ENCODE results near the gene SEL1L. TPM values are rescaled to one million over a fixed set of nuclear protein-coding genes. Genes with fewer than 3 reads are reported as not detected.

The SEL1L gene
- total RNA-seq, 4 donors from 2014 or later = 19.0 to 38.3 (median 28.7) TPM

GRCh38 chr14:81509838-81510452 lies 23.7 kb downstream of the SEL1L start:
- Histone ChIP-seq H3K27ac (no peak overlapping the region), H3K36me3 (peaks cover 0 to 67% (median 0%) of the 10 kb centered on the region in 3 donors), H3K4me3 (no peak overlapping the region), H3K27me3 (no peaks in the 10 kb centered on the region), H3K4me1 (peaks cover 0 to 36% (median 3%) of the 10 kb centered on the region in 3 donors), H3K9me3 (no peaks in the 10 kb centered on the region)
- 46 to 49% methylated on average over 6 of the region's 6 CpGs for WGBS, 2 donors
- intact Hi-C loops (cut with DNase I) = no loop called here
- TF ChIP-seq POLR2A (IDR thresholded peaks at IDR 0.05) = no peak
- TF ChIP-seq CTCF (IDR thresholded peaks at IDR 0.05) = no peak
- DNase-seq = no peak

GRCh38 chr14:81509321-81509720 lies 24.3 kb downstream of the SEL1L start:
- H3K4me3 ChIP-seq = no peak overlapping the region
- H3K27ac ChIP-seq = no peak overlapping the region
- no peaks in the 10 kb centered on the region for H3K9me3 ChIP-seq
- TF ChIP-seq POLR2A (IDR thresholded peaks at IDR 0.05) (no peak), CTCF (IDR thresholded peaks at IDR 0.05) (no peak)
- intact Hi-C loops (cut with DNase I) = no loop called here
- WGBS, 2 donors = 86 to 90% methylated on average over 5 of the region's 5 CpGs
- DNase-seq = no peak
- peaks cover 0 to 67% (median 5%) of the 10 kb centered on the region in 3 donors for H3K36me3 ChIP-seq
- H3K4me1 ChIP-seq = peaks cover 0 to 36% (median 3%) of the 10 kb centered on the region in 3 donors
- H3K27me3 ChIP-seq = no peaks in the 10 kb centered on the region

GRCh38 chr14:81506487-81506886 lies 27.2 kb downstream of the SEL1L start:
- TF ChIP-seq POLR2A (IDR thresholded peaks at IDR 0.05) (no peak), CTCF (IDR thresholded peaks at IDR 0.05) (no peak)
- intact Hi-C loops (cut with DNase I) = no loop called here
- peaks cover 0 to 26% (median 3%) of the 10 kb centered on the region in 3 donors for H3K4me1 ChIP-seq
- no peak overlapping the region for H3K27ac ChIP-seq
- no peak for DNase-seq
- peaks cover 0 to 71% (median 17%) of the 10 kb centered on the region in 3 donors for H3K36me3 ChIP-seq
- H3K9me3 ChIP-seq = no peaks in the 10 kb centered on the region
- H3K4me3 ChIP-seq = no peak overlapping the region
- H3K27me3 ChIP-seq = no peaks in the 10 kb centered on the region

- no peak for TF ChIP-seq CTCF (IDR thresholded peaks at IDR 0.05)
- TF ChIP-seq POLR2A (IDR thresholded peaks at IDR 0.05) = no peak
- no peaks in the 10 kb centered on the region for H3K27me3 ChIP-seq
- no peak for DNase-seq
- no peak overlapping the region for H3K27ac ChIP-seq
- peaks cover 0 to 87% (median 31%) of the 10 kb centered on the region in 3 donors for H3K36me3 ChIP-seq
- H3K4me3 ChIP-seq = no peak overlapping the region
- intact Hi-C loops (cut with DNase I) = no loop called here
- WGBS, 2 donors = 86 to 100% methylated on average over 2 of the region's 2 CpGs
- peaks cover 0 to 12% (median 0%) of the 10 kb centered on the region in 3 donors for H3K4me1 ChIP-seq
- H3K9me3 ChIP-seq = no peaks in the 10 kb centered on the region
Measured at GRCh38 chr14:81504864-81505263, 28.8 kb downstream of the SEL1L start.

- Histone ChIP-seq H3K27me3 (no peaks in the 10 kb centered on the region), H3K4me1 (no peaks in the 10 kb centered on the region), H3K27ac (no peak overlapping the region), H3K9me3 (no peaks in the 10 kb centered on the region), H3K4me3 (no peak overlapping the region), H3K36me3 (peaks cover 3 to 98% (median 13%) of the 10 kb centered on the region in 3 donors)
- no peak for DNase-seq
- WGBS, 2 donors = 72 to 85% methylated on average over 1 of the region's 1 CpG
- intact Hi-C loops (cut with DNase I) = no loop called here
- TF ChIP-seq CTCF (IDR thresholded peaks at IDR 0.05) (no peak), POLR2A (IDR thresholded peaks at IDR 0.05) (no peak)
Measured at GRCh38 chr14:81485781-81486180, 47.9 kb downstream of the SEL1L start.
